LNCAP (cell line): ENCODE measurements around the gene GEMIN8.

Experiments
- CTCF ChIP-seq: fragments of 450-650 bp; IDR thresholded peaks from 2 replicates; pipeline ENCODE4 v1.5.1; 2017; ENCODE audit warnings: mild to moderate bottlenecking

GEMIN8 gene

GRCh38 chrX:13966793-13967125, 62.9 kb downstream of the GEMIN8 start:
- TF ChIP-seq CTCF: no peak

- TF ChIP-seq CTCF: no peak
Observed at GRCh38 chrX:13966071-13966792, 63.5 kb downstream of the GEMIN8 start.

- no peak for TF ChIP-seq CTCF
Observed at GRCh38 chrX:13965531-13965930, 64.2 kb downstream of the GEMIN8 start.

GRCh38 chrX:13956998-13957397, 72.7 kb downstream of the GEMIN8 start:
- TF ChIP-seq CTCF: no peak
